HEK293T (cell line): ENCODE data around the gene PCYT2.

Experiments used
- CTCF ChIA-PET: fragments of 350-600 bp; formaldehyde crosslinking; extraction: SDS; loops from one replicate; lab custom pipeline; 2021; ENCODE audit warnings: antibody characterized with exemption, inconsistent platforms; lab: Yijun Ruan, JAX
- POLR2A ChIA-PET: fragments of 350-600 bp; formaldehyde crosslinking; extraction: SDS; loops from one replicate; lab custom pipeline; 2020; ENCODE audit warnings: antibody characterized with exemption, inconsistent platforms; lab: Yijun Ruan, JAX
- DNase-seq: peaks from one replicate; pipeline ENCODE4 v3.0.0; 2012; ENCODE audit warnings: mixed read lengths; ENCODE audit errors: extremely low spot score
- ARNT ChIP-seq: fragments of 450-650 bp; IDR thresholded peaks from 2 replicates; pipeline ENCODE4 v1.6.1; 2017; ENCODE audit warnings: mild to moderate bottlenecking
- BHLHE40 ChIP-seq: fragments of 450-650 bp; IDR thresholded peaks from 2 replicates; pipeline ENCODE4 v1.6.1; 2016; ENCODE audit warnings: mild to moderate bottlenecking, moderate library complexity, borderline replicate concordance
- CTBP1 ChIP-seq: fragments of 450-650 bp; IDR thresholded peaks from 2 replicates; pipeline ENCODE4 v1.6.1; 2016; ENCODE audit warnings: borderline replicate concordance
- ELF4 ChIP-seq: fragments of 450-650 bp; IDR thresholded peaks from 2 replicates; pipeline ENCODE4 v1.6.1; 2017; ENCODE audit warnings: antibody characterized with exemption
- FOXA1 ChIP-seq: fragments of 450-650 bp; IDR thresholded peaks from 2 replicates; pipeline ENCODE4 v1.6.1; 2016; ENCODE audit warnings: mild to moderate bottlenecking
- FOXK2 ChIP-seq: fragments of 450-650 bp; IDR thresholded peaks from 2 replicates; pipeline ENCODE4 v1.6.1; 2016; ENCODE audit warnings: mild to moderate bottlenecking
- FOXM1 ChIP-seq: fragments of 450-650 bp; IDR thresholded peaks from 2 replicates; pipeline ENCODE4 v1.6.1; 2017; ENCODE audit warnings: mild to moderate bottlenecking, borderline replicate concordance
- HDGF ChIP-seq: fragments of 450-650 bp; IDR thresholded peaks from 2 replicates; pipeline ENCODE4 v1.6.1; 2017; ENCODE audit warnings: antibody characterized with exemption, borderline replicate concordance
- L3MBTL2 ChIP-seq: fragments of 450-650 bp; conservative IDR thresholded peaks from 2 replicates; pipeline ENCODE4 v1.6.1; 2016; ENCODE audit warnings: mild to moderate bottlenecking
- LEF1 ChIP-seq: fragments of 450-650 bp; IDR thresholded peaks from 2 replicates; pipeline ENCODE4 v1.6.1; 2017; ENCODE audit warnings: mild to moderate bottlenecking, borderline replicate concordance
- NFRKB ChIP-seq: fragments of 450-650 bp; IDR thresholded peaks from 2 replicates; pipeline ENCODE4 v1.6.1; 2016; ENCODE audit warnings: mild to moderate bottlenecking, moderate library complexity
- SP1 ChIP-seq: fragments of 450-650 bp; IDR thresholded peaks from 2 replicates; pipeline ENCODE4 v1.6.1; 2017
- SUZ12 ChIP-seq: fragments of 450-650 bp; IDR thresholded peaks from 2 replicates; pipeline ENCODE4 v1.6.1; 2016; ENCODE audit warnings: mild to moderate bottlenecking
- TARDBP ChIP-seq: fragments of 450-650 bp; IDR thresholded peaks from 2 replicates; pipeline ENCODE4 v1.6.1; 2016
- ZNF384 ChIP-seq: fragments of 450-650 bp; IDR thresholded peaks from 2 replicates; pipeline ENCODE4 v1.6.1; 2016
- TF ChIP-seq, protein P1 (sequence below): fragments of 450-650 bp; IDR thresholded peaks from 2 replicates; pipeline ENCODE4 v1.6.1; 2016

Gene PCYT2

DNA sequence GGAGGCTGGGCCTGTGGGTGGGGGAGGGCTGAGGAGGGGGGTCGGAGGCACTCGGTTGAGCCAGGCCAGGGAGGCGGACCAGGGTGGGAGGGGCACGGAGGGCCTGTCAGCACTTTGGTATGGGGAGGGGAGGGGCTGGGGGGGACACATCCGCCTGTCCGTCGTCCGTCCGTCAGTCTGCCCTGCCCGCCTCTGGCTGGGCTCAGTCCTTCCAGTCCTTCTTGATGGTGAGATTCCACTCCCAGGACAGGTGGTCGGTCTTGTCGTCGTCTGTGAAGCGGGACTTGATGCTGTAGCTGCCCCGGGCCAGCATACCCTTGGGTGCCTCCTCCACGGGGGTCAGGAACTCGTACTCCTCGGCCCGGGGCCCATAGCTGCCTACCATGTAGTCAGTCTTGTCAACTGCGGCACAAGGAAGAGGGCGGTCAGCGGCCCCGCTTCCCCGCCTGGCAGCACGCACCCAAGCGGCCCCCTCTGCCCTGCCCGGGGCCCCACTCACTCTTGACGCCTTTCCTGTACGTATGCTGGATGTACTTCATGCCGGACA is 42.5 kb downstream of the PCYT2 start:
- CTCF ChIA-PET = interaction anchor here (0.6 to 2.6 kb wide), 6 partner anchors 41 to 154 kb away, joined by 3 to 9 read pairs (median 4); partner anchors contain the start of genes CENPX and LRRC45
- POLR2A ChIA-PET = interaction anchor here (1.2 to 2.6 kb wide), 13 partner anchors 8 to 202 kb away, joined by 3 to 26 read pairs (median 5); partner anchors contain the start of genes ALYREF, ANAPC11, CCDC137 and CENPX
- TF ChIP-seq, protein P1, sequence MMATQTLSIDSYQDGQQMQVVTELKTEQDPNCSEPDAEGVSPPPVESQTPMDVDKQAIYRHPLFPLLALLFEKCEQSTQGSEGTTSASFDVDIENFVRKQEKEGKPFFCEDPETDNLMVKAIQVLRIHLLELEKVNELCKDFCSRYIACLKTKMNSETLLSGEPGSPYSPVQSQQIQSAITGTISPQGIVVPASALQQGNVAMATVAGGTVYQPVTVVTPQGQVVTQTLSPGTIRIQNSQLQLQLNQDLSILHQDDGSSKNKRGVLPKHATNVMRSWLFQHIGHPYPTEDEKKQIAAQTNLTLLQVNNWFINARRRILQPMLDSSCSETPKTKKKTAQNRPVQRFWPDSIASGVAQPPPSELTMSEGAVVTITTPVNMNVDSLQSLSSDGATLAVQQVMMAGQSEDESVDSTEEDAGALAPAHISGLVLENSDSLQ = 0 out of 2 replicates have a peak, but pooled peaks have one; percentile 26
- no peak for TF ChIP-seq LEF1
- DNase-seq = peak; percentile 36

DNA sequence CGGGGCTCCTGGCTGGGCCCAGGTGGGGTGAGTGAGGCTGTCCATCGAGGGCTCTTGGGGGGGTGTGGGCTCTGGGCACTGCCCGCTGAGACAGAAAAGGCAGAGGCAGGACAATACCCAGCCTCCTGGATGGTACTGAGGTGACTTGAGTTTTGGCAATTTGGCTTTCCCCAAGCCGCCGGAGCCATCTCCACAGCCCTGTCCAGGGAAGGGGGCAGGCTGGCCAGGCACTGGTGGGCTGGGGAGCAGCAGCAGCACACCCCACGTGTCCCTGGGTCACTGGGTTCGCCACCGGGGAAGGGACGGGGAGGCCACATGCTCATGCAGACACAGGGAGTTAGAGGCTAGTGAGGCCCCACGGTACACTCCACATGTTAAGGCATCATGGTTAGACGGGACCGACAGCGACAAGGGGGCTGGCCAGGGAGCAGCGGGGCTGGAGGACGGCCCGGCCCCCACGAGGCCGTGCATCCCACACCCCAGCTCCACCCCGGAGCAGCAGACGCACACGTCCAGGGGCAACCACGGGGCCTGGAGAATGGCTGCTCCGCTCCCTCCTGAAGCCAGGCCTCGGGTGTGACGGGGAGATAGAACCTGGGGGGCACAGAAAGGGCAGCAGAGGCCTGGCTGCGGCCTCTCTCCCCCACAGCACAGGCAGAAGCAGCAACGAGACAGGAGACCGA is 43.1 kb downstream of the PCYT2 start:
- TF ChIP-seq ELF4 (peak; percentile 48), LEF1 (peak; percentile 9; the same call in 1 of the 2 replicates), HDGF (peak; percentile 90; the same call in 1 of the 2 replicates), SP1 (no peak)
- ChIA-PET POLR2A (interaction anchor here (1.5 to 2.3 kb wide), 2 partner anchors 155 to 202 kb away, joined by 3 to 6 read pairs; partner anchors contain the start of genes CCDC137, CENPX, LRRC45 and OXLD1), CTCF (interaction anchor here (1.1 to 2.6 kb wide), 2 partner anchors 133 to 135 kb away, joined by 4 to 9 read pairs; no protein-coding TSS in a partner anchor)
- no peak for DNase-seq

DNA sequence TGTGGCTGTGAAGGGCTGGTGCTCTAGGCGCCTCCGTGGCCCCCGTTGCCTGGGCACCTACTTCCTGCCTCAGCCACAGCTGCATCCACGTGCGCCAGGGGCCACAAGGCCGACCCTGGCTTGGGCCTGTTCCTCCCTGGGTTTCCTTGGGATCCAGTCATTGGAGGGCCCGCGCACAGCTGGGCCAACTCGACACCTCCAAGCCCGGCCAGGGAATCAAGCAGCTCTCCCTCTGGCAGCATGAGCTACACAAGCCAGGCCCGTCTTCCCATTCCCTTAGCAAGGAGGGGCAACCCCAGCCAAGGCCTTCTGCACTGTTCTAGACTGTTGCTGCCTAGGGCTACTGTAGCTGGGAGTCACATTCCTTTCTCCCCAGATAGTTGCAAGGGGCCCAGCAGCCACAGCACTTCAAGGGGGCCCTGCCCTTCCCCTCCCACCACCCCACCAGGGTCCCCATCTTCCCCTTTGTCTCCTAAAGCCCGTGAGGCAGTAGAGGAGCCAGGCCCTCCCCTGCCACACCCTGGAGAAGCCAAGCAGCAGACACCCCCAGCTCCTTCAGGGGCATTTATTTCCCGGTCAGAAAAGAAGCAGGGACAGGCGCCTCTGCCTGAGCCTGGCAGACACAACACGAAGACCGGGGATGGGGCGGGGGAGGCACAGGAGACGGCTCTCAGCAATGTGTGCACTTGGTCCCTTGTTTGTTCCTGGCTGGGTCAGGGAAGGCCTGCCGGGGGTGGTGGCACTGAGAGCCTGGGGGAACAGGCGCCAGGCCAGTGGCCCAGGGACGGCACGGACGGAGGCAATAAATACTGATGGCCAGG is 43.8 kb downstream of the PCYT2 start:
- DNase-seq = no peak
- ChIA-PET POLR2A (interaction anchor here (0.6 to 1.4 kb wide), 13 partner anchors 9 to 184 kb away, joined by 3 to 11 read pairs (median 3); partner anchors contain the start of genes ARL16, HGS and MCRIP1), CTCF (interaction anchor here (0.7 to 2.6 kb wide), 5 partner anchors 45 to 137 kb away, joined by 3 to 9 read pairs (median 4); no protein-coding TSS in a partner anchor)
- TF ChIP-seq ELF4 = peak; percentile 26; the same call in 1 of the 2 replicates
- no peak for TF ChIP-seq ARNT
- no peak for TF ChIP-seq SP1
- no peak for TF ChIP-seq FOXK2
- no peak for TF ChIP-seq SUZ12
- TF ChIP-seq TARDBP = no peak
- TF ChIP-seq L3MBTL2 = peak; percentile 29

DNA sequence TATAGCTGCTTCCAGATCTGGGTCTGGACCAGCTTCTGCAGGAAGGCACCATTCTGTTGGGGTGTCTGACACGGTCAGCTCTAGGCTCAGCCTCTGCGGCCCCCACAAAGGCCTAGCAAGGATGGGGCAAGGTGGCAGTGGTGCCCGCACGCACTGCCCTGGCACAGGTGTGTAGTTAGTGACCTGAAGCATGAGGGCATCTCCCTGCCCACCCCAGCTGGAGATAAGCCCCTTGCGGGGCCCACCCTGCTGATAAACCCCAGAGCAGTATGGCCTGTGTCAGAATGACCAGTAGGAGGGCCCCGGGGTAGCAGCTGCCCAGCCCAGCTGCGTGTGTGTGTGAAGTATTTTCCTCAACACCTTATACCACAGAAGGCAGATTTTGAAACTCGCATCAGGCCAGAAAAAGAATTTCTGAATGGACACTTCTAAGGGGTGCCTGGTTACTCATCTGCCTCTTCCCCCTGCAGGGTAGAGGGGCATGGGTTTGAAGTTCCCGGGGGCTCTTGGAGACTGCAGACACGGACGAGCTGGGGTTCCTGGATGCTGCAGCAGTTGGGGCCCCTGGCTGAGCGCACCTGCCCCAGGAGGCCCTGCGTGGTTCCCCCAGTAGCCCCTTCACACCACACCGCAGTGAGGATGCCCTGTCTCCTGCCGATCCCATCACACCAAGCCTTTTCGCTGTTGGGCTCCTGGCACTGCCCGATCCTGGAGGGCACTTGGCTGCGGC is 44.6 kb downstream of the PCYT2 start:
- TF ChIP-seq FOXK2 = no peak
- no peak for TF ChIP-seq FOXA1
- no peak for TF ChIP-seq ZNF384
- TF ChIP-seq SP1 = no peak
- TF ChIP-seq CTBP1 = no peak
- TF ChIP-seq ELF4 = no peak
- no peak for TF ChIP-seq TARDBP
- TF ChIP-seq LEF1 = no peak
- no peak for TF ChIP-seq HDGF
- no peak for TF ChIP-seq SUZ12
- no peak for TF ChIP-seq ARNT
- no peak for TF ChIP-seq BHLHE40
- TF ChIP-seq, protein P1 = no peak
- no peak for TF ChIP-seq NFRKB
- TF ChIP-seq FOXM1 = no peak
- no peak for TF ChIP-seq L3MBTL2
- ChIA-PET CTCF (interaction anchor here (0.7 to 1.3 kb wide), 5 partner anchors 26 to 136 kb away, joined by 3 to 4 read pairs (median 3); no protein-coding TSS in a partner anchor), POLR2A (interaction anchor here (0.6 to 1.8 kb wide), 14 partner anchors 12 to 191 kb away, joined by 3 to 11 read pairs (median 3); partner anchors contain the start of genes ARL16, HGS, MCRIP1 and MRPL12)
- no peak for DNase-seq

DNA sequence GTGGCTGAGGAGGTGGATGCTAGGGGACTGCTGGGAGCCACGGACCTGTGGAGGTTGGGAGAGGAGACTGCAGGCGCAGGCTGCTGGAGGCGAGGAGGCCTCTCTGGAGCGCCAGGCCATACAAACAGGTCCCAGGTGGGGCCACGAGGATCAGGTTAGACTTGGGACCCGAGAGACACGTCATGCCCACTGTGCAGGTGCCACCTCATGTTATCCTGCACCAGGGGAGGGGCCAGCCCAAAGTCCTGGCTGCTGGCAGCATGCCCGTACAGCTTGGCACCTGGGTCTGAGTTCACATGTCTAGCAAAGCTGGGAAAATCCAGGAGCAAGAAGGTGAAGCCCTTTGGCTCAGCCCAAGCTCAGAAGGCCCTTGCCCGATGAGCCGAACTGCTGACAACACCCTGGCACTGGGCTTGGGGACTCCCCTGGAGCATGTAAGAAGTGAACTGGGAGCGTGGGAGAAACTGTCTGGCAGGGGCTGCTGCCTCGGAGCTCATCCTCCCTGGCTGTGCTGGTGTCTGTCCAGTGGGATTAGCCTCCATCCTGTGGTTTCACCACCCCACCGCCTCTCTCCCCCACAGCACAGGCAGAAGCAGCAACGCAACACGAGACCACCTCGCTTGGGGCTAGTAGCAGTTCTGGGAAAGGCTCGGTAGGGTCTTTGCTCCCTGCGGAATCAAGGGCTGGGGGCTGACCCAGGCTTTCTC is 45.3 kb downstream of the PCYT2 start:
- ChIA-PET POLR2A (interaction anchor here (0.6 to 1.8 kb wide), 6 partner anchors 23 to 190 kb away, joined by 3 to 6 read pairs (median 3); partner anchors contain the start of genes MCRIP1 and MRPL12), CTCF (interaction anchor here (1.1 to 1.3 kb wide), 2 partner anchors 26 to 135 kb away, joined by 3 read pairs; no protein-coding TSS in a partner anchor)
- TF ChIP-seq, protein P1 = no peak
- TF ChIP-seq ARNT (no peak), CTBP1 (no peak), LEF1 (no peak), NFRKB (no peak), FOXK2 (no peak), BHLHE40 (no peak), ZNF384 (no peak), HDGF (no peak), SUZ12 (no peak), L3MBTL2 (no peak), TARDBP (no peak), FOXA1 (no peak), FOXM1 (no peak), SP1 (no peak), ELF4 (no peak)
- no peak for DNase-seq
